K562 (cell line): ENCODE results near the gene PPCDC.

ENCODE experiments used
- MAZ ChIP-seq, 2 experiments: fragments of 450-650 bp in 1 of 2; sonication (generic) in 1 of 2; formaldehyde crosslinking; IDR thresholded peaks in 1 of 2; conservative IDR thresholded peaks in 1 of 2; 2 replicates each; pipeline versions ENCODE4 v1.4.0 to v1.5.0; 2020; ENCODE audit warnings: mild to moderate bottlenecking in 1 of 2, missing genetic modification reagents in 1 of 2
- PRPF4 ChIP-seq: fragments of 200-400 bp; formaldehyde crosslinking; IDR thresholded peaks from one replicate; pipeline ENCODE4 v1.6.1; 2017; ENCODE audit warnings: low read length, low read depth, mild to moderate bottlenecking; ENCODE audit not compliant: insufficient read depth, poor library complexity, severe bottlenecking
- TCF3 ChIP-seq: sonication (generic); formaldehyde crosslinking; IDR thresholded peaks from 2 replicates; pipeline ENCODE4 v1.4.0; 2020; ENCODE audit warnings: mild to moderate bottlenecking, missing genetic modification reagents
- TOE1 ChIP-seq, 2 experiments: fragments of 450-650 bp in 1 of 2; sonication (generic) in 1 of 2; formaldehyde crosslinking in 1 of 2; IDR thresholded peaks; 2 replicates each; pipeline versions ENCODE4 v1.7.1 to v1.8.0; 2016 to 2022; ENCODE audit warnings: borderline replicate concordance in 2 of 2, mild to moderate bottlenecking in 2 of 2, antibody characterized with exemption in 1 of 2, inconsistent platforms in 1 of 2, low read depth in 1 of 2, missing genetic modification reagents in 1 of 2, moderate library complexity in 1 of 2
- ZNF507 ChIP-seq: conservative IDR thresholded peaks from 2 replicates; pipeline ENCODE4 v1.6.1; 2017; ENCODE audit warnings: missing genetic modification characterization, missing compliant biosample characterization
- ZNF780A ChIP-seq: fragments of 250-450 bp; sonication (Bioruptor Pico); IDR thresholded peaks from 2 replicates; pipeline ENCODE4 v1.5.0; 2021; ENCODE audit warnings: mild to moderate bottlenecking
- TF ChIP-seq, protein P1 (sequence below), 3 experiments: IDR thresholded peaks in 2 of 3; conservative IDR thresholded peaks in 1 of 3; 2 replicates each; pipeline ENCODE4 v1.5.1; 2011 to 2012; ENCODE audit warnings: low read length in 3 of 3, mild to moderate bottlenecking in 3 of 3, control low read depth in 2 of 3, improper control_type of control experiment in 1 of 3, inconsistent platforms in 1 of 3, low read depth in 1 of 3, mixed read lengths in 1 of 3, moderate library complexity in 1 of 3; ENCODE audit not compliant: insufficient read depth in 2 of 3
- TF ChIP-seq, protein P2 (sequence below): fragments of 450-650 bp; IDR thresholded peaks from 2 replicates; pipeline ENCODE4 v1.6.1; 2016; ENCODE audit warnings: borderline replicate concordance
- TF ChIP-seq, protein P3 (sequence below): fragments of 450-650 bp; IDR thresholded peaks from 2 replicates; pipeline ENCODE4 v1.7.1; 2018; ENCODE audit warnings: mild to moderate bottlenecking, low read depth; ENCODE audit not compliant: partially characterized antibody
- TF ChIP-seq, protein P4 (sequence below), 2 experiments: fragments of 450-650 bp in 1 of 2; IDR thresholded peaks; 2 replicates each; pipeline ENCODE4 v1.6.1; 2011 to 2017; ENCODE audit warnings: low read depth in 2 of 2, antibody characterized with exemption in 1 of 2, borderline replicate concordance in 1 of 2, low read length in 1 of 2, mild to moderate bottlenecking in 1 of 2, mixed read lengths in 1 of 2; ENCODE audit not compliant: control insufficient read depth in 1 of 2

DNA sequence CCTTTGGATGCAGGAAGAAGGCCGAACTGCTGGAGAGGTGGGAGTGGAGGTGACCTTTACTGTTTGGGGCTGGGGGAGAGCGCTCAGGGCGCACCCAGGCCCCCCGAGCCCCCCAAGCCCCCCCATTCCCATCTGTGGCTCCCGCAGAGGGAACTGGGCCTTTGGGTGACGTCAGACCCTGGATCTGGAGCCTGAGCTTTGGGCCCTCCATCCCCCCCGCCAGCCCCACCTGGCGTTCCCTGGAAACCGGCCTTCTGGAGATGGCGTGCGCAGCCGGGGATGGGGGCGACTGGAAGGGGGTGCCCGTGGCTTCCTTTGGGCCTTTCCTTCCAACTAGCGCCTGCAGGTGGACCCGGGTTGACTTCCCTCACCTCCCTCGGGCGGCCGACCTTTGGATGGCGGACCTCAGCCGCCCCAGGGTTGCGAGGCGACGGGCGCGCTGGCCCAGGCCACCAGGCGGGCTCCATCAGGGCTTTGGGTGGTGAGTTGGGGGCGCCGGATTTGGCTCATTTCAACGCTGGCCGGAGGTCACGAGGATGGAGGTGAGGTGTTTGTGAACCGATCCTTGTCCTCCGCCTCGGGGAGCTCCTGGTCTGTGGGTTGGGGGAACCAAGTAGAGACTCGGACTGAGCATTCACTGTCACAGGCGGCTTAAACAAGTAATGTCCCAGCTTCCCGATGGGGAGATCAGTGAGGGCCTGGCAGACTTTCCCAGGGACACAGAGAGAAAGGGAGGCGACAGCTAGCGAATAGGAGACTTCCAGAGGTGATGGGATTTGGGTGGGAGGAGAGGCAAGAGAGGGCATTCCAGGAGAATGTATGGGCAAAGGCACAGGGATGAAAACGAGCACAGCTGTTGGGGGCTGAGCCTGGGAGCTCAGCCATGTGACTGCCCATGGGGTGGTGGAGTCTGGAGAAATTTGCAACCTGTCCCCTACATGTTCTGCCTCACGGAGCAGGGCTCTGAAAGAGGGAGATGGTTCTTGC is 27.3 kb upstream of the PPCDC start:
- no peak for TF ChIP-seq TCF3 (CRISPR knock-in tag)
- TF ChIP-seq, protein P1, sequence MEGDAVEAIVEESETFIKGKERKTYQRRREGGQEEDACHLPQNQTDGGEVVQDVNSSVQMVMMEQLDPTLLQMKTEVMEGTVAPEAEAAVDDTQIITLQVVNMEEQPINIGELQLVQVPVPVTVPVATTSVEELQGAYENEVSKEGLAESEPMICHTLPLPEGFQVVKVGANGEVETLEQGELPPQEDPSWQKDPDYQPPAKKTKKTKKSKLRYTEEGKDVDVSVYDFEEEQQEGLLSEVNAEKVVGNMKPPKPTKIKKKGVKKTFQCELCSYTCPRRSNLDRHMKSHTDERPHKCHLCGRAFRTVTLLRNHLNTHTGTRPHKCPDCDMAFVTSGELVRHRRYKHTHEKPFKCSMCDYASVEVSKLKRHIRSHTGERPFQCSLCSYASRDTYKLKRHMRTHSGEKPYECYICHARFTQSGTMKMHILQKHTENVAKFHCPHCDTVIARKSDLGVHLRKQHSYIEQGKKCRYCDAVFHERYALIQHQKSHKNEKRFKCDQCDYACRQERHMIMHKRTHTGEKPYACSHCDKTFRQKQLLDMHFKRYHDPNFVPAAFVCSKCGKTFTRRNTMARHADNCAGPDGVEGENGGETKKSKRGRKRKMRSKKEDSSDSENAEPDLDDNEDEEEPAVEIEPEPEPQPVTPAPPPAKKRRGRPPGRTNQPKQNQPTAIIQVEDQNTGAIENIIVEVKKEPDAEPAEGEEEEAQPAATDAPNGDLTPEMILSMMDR (IDR thresholded peaks at IDR 0.05 in 2 of 3, conservative IDR thresholded peaks at IDR 0.05 in 1 of 3; ENCODE audit: insufficient read depth in 2 of 3, low read depth in 1 of 3, low read length in 3 of 3), result no peak
- TF ChIP-seq ZNF780A (CRISPR knock-in tag), result no peak
- TF ChIP-seq, protein P2, sequence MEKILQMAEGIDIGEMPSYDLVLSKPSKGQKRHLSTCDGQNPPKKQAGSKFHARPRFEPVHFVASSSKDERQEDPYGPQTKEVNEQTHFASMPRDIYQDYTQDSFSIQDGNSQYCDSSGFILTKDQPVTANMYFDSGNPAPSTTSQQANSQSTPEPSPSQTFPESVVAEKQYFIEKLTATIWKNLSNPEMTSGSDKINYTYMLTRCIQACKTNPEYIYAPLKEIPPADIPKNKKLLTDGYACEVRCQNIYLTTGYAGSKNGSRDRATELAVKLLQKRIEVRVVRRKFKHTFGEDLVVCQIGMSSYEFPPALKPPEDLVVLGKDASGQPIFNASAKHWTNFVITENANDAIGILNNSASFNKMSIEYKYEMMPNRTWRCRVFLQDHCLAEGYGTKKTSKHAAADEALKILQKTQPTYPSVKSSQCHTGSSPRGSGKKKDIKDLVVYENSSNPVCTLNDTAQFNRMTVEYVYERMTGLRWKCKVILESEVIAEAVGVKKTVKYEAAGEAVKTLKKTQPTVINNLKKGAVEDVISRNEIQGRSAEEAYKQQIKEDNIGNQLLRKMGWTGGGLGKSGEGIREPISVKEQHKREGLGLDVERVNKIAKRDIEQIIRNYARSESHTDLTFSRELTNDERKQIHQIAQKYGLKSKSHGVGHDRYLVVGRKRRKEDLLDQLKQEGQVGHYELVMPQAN, result no peak
- no peak for TF ChIP-seq MAZ (CRISPR knock-in tag; conservative IDR thresholded peaks at IDR 0.05 in 1 of 2, IDR thresholded peaks at IDR 0.05 in 1 of 2)
- no peak for TF ChIP-seq PRPF4
- no peak for TF ChIP-seq TOE1 (IDR thresholded peaks at IDR 0.05; ENCODE audit: borderline replicate concordance)
- no peak for TF ChIP-seq TOE1 (CRISPR knock-in tag; IDR thresholded peaks at IDR 0.05; ENCODE audit: borderline replicate concordance, low read depth)
- no peak for TF ChIP-seq ZNF507 (tag)
- TF ChIP-seq, protein P3, sequence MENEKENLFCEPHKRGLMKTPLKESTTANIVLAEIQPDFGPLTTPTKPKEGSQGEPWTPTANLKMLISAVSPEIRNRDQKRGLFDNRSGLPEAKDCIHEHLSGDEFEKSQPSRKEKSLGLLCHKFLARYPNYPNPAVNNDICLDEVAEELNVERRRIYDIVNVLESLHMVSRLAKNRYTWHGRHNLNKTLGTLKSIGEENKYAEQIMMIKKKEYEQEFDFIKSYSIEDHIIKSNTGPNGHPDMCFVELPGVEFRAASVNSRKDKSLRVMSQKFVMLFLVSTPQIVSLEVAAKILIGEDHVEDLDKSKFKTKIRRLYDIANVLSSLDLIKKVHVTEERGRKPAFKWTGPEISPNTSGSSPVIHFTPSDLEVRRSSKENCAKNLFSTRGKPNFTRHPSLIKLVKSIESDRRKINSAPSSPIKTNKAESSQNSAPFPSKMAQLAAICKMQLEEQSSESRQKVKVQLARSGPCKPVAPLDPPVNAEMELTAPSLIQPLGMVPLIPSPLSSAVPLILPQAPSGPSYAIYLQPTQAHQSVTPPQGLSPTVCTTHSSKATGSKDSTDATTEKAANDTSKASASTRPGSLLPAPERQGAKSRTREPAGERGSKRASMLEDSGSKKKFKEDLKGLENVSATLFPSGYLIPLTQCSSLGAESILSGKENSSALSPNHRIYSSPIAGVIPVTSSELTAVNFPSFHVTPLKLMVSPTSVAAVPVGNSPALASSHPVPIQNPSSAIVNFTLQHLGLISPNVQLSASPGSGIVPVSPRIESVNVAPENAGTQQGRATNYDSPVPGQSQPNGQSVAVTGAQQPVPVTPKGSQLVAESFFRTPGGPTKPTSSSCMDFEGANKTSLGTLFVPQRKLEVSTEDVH, result no peak
- TF ChIP-seq, protein P4, sequence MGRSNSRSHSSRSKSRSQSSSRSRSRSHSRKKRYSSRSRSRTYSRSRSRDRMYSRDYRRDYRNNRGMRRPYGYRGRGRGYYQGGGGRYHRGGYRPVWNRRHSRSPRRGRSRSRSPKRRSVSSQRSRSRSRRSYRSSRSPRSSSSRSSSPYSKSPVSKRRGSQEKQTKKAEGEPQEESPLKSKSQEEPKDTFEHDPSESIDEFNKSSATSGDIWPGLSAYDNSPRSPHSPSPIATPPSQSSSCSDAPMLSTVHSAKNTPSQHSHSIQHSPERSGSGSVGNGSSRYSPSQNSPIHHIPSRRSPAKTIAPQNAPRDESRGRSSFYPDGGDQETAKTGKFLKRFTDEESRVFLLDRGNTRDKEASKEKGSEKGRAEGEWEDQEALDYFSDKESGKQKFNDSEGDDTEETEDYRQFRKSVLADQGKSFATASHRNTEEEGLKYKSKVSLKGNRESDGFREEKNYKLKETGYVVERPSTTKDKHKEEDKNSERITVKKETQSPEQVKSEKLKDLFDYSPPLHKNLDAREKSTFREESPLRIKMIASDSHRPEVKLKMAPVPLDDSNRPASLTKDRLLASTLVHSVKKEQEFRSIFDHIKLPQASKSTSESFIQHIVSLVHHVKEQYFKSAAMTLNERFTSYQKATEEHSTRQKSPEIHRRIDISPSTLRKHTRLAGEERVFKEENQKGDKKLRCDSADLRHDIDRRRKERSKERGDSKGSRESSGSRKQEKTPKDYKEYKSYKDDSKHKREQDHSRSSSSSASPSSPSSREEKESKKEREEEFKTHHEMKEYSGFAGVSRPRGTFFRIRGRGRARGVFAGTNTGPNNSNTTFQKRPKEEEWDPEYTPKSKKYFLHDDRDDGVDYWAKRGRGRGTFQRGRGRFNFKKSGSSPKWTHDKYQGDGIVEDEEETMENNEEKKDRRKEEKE (IDR thresholded peaks at IDR 0.05; ENCODE audit: borderline replicate concordance in 1 of 2, control insufficient read depth in 1 of 2, low read depth in 2 of 2, low read length in 1 of 2), result no peak
